HCT116 (cell line): ENCODE results near the gene EYA4. TPM values are rescaled to one million over a fixed set of nuclear protein-coding genes. Genes with fewer than 3 reads are reported as not detected.

Experiments
- ATAC-seq: fragments of 200-7000 bp; cut with Tn5 transposase; 2 replicates; pipeline ENCODE4 v1.9.1; 2020; ENCODE audit warnings: mild to moderate bottlenecking, moderate library complexity
- BruUV-seq: library from RNA; stranded (reverse); fragments of 400-500 nt; replicated peaks from 2 replicates; lab custom pipeline; 2021; lab: Mats Ljungman, UMichigan
- CTCF ChIA-PET: fragments of 300-600 bp; sonication (Branson Sonifier 250); formaldehyde crosslinking; loops from one replicate; lab custom pipeline; 2021; ENCODE audit warnings: antibody characterized with exemption; lab: Charles Lee
- POLR2A ChIA-PET: fragments of 300-600, 350-600 bp; sonication (Branson Sonifier 250); formaldehyde crosslinking; loops from one replicate; lab custom pipeline; 2021; ENCODE audit warnings: antibody characterized with exemption; lab: Charles Lee
- RAD21 ChIA-PET, 2 experiments: fragments of 300-600 bp; sonication (Branson Sonifier 250); formaldehyde crosslinking; loops; one replicate each; lab custom pipeline; 2023; ENCODE audit warnings: low total read pairs in 2 of 2; ENCODE audit not compliant: uncharacterized antibody in 2 of 2, unreplicated experiment in 2 of 2, low non-redundant PET in 1 of 2; lab: Charles Lee
- DNase-seq: peaks from one replicate; pipeline ENCODE4 v3.0.0-alpha.2; 2010; ENCODE audit warnings: low read depth, low spot score
- H2AFZ ChIP-seq: fragments of 200-600 bp; shearing (Covaris generic), sonication (generic); 2 replicates; pipeline ENCODE4 v1.6.1; 2017; ENCODE audit warnings: low read depth, mixed run types, mixed read lengths, antibody characterized with exemption, low read length; ENCODE audit not compliant: poor library complexity, severe bottlenecking
- H3K27ac ChIP-seq: 2 replicates; pipeline ENCODE4 v1.5.1; 2012; ENCODE audit warnings: low read depth, low read length
- H3K27me3 ChIP-seq: fragments of 200-600 bp; sonication (generic); 2 replicates; pipeline ENCODE4 v1.6.1; 2016; ENCODE audit warnings: mixed run types, low read length, mixed read lengths; ENCODE audit not compliant: insufficient read depth
- H3K36me3 ChIP-seq, 2 experiments: fragments of 200-500 bp in 1 of 2; fragments of 200-600 bp in 1 of 2; sonication (Bioruptor generic) in 1 of 2; sonication (generic) in 1 of 2; 2 replicates each; pipeline versions ENCODE4 v1.5.1 to v1.6.1; 2014 to 2016; ENCODE audit warnings: low read length in 2 of 2, inconsistent platforms in 1 of 2, mixed read lengths in 1 of 2, mixed run types in 1 of 2; ENCODE audit not compliant: insufficient read depth in 2 of 2, control insufficient read depth in 1 of 2
- H3K4me1 ChIP-seq, 2 experiments: fragments of 200-600 bp in 1 of 2; sonication (generic) in 1 of 2; 2 replicates each; pipeline versions ENCODE4 v1.5.1 to v1.6.1; 2012 to 2017; ENCODE audit warnings: low read length in 2 of 2, inconsistent platforms in 1 of 2, mild to moderate bottlenecking in 1 of 2, mixed read lengths in 1 of 2, mixed run types in 1 of 2, moderate library complexity in 1 of 2; ENCODE audit not compliant: insufficient read depth in 2 of 2, control insufficient read depth in 1 of 2
- H3K4me2 ChIP-seq: fragments of 200-600 bp; sonication (generic); 2 replicates; pipeline ENCODE4 v1.6.1; 2017; ENCODE audit warnings: mixed run types, low read length, mixed read lengths
- H3K4me3 ChIP-seq, 2 experiments: fragments of 200-600 bp in 1 of 2; sonication (generic) in 1 of 2; replicated peaks in 1 of 2; 2 replicates each; pipeline ENCODE4 v1.5.1; 2011 to 2016; ENCODE audit warnings: low read length in 2 of 2, control low read depth in 1 of 2, low read depth in 1 of 2, mild to moderate bottlenecking in 1 of 2, mixed read lengths in 1 of 2, mixed run types in 1 of 2
- H3K79me2 ChIP-seq: fragments of 200-600 bp; sonication (generic); 2 replicates; pipeline ENCODE4 v1.6.1; 2017; ENCODE audit warnings: mild to moderate bottlenecking, mixed run types, low read length, moderate library complexity, mixed read lengths; ENCODE audit not compliant: insufficient read depth
- H3K9ac ChIP-seq: fragments of 200-600 bp; sonication (generic); 2 replicates; pipeline ENCODE4 v1.6.1; 2016; ENCODE audit warnings: low read length, mixed read lengths
- H3K9me2 ChIP-seq: fragments of 200-600 bp; sonication (generic), shearing (Covaris generic); 2 replicates; pipeline ENCODE4 v1.6.1; 2017; ENCODE audit warnings: mixed run types, mild to moderate bottlenecking, moderate library complexity; ENCODE audit not compliant: insufficient read depth
- H3K9me3 ChIP-seq, 2 experiments: fragments of 200-500 bp in 1 of 2; fragments of 200-600 bp in 1 of 2; sonication (Bioruptor generic) in 1 of 2; sonication (generic) in 1 of 2; 2 replicates each; pipeline ENCODE4 v1.6.1; 2014 to 2017; ENCODE audit warnings: low read length in 2 of 2, mixed read lengths in 2 of 2, inconsistent platforms in 1 of 2, low read depth in 1 of 2, mild to moderate bottlenecking in 1 of 2, mixed run types in 1 of 2, moderate library complexity in 1 of 2; ENCODE audit not compliant: control insufficient read depth in 1 of 2, insufficient read depth in 1 of 2
- H4K20me1 ChIP-seq: fragments of 200-600 bp; sonication (generic), shearing (Covaris generic); 2 replicates; pipeline ENCODE4 v1.6.1; 2017; ENCODE audit warnings: mixed run types, mild to moderate bottlenecking, moderate library complexity; ENCODE audit not compliant: insufficient read depth
- CBX3 ChIP-seq: IDR thresholded peaks from 2 replicates; pipeline ENCODE4 v1.6.1; 2012; ENCODE audit warnings: low read depth
- EGR1 ChIP-seq: IDR thresholded peaks from 2 replicates; pipeline ENCODE4 v1.6.1; 2012; ENCODE audit warnings: low read depth
- ELF1 ChIP-seq: IDR thresholded peaks from 2 replicates; pipeline ENCODE4 v1.6.1; 2012; ENCODE audit warnings: low read depth, borderline replicate concordance
- EZH2phosphoT487 ChIP-seq: fragments of 200-600 bp; IDR thresholded peaks from 2 replicates; pipeline ENCODE4 v1.6.1; 2018; ENCODE audit warnings: antibody characterized with exemption, borderline replicate concordance
- FOSL1 ChIP-seq: IDR thresholded peaks from 2 replicates; pipeline ENCODE4 v1.6.1; 2012; ENCODE audit warnings: low read depth
- JUND ChIP-seq: IDR thresholded peaks from 2 replicates; pipeline ENCODE4 v1.6.1; 2012
- MAX ChIP-seq: IDR thresholded peaks from 2 replicates; pipeline ENCODE4 v1.6.1; 2012
- POLR2AphosphoS5 ChIP-seq: IDR thresholded peaks from 2 replicates; pipeline ENCODE4 v1.6.1; 2011; ENCODE audit warnings: mild to moderate bottlenecking, low read depth, low read length, moderate library complexity
- REST ChIP-seq: IDR thresholded peaks from 2 replicates; pipeline ENCODE4 v1.6.1; 2012; ENCODE audit warnings: low read depth
- YY1 ChIP-seq: IDR thresholded peaks from 2 replicates; pipeline ENCODE4 v1.6.1; 2011; ENCODE audit warnings: low read length, low read depth, moderate library complexity, mild to moderate bottlenecking; ENCODE audit not compliant: insufficient replicate concordance; ENCODE audit errors: extremely low read depth
- ZBTB33 ChIP-seq: IDR thresholded peaks from 2 replicates; pipeline ENCODE4 v1.6.1; 2011; ENCODE audit warnings: mild to moderate bottlenecking, low read length, moderate library complexity; ENCODE audit not compliant: insufficient replicate concordance; ENCODE audit errors: extremely low read depth
- ZFX ChIP-seq: fragments of 450-650 bp; IDR thresholded peaks from 2 replicates; pipeline ENCODE4 v1.6.1; 2017
- ZNF274 ChIP-seq: fragments of 200-500 bp; sonication (Bioruptor generic); IDR thresholded peaks from 2 replicates; pipeline ENCODE4 v1.6.1; 2014; ENCODE audit warnings: mild to moderate bottlenecking, low read depth, low read length, inconsistent platforms
- intact Hi-C: fragments of 100-400 bp; cut with micrococcal nuclease; formaldehyde crosslinking; loops from 2 replicates; pipeline ENCODE4 v1.10.0; 2022
- total RNA-seq: library from RNA; stranded (reverse); gene quantifications from one replicate; pipeline ENCODE4 v1.2.1, GENCODE V29; 2021; ENCODE audit not compliant: unreplicated experiment

Gene EYA4
- total RNA-seq, 1 experiment from 2014 or later, result not detected

- CTCF ChIA-PET, result no interaction called here
- H3K9me2 ChIP-seq, result no peaks in the 10 kb centered on the region
- H2AFZ ChIP-seq, result no peak overlapping the region
- BruUV-seq, result no TSS peak
- H3K36me3 ChIP-seq, result no peaks in the 10 kb centered on the region
- no peaks in the 10 kb centered on the region for H3K79me2 ChIP-seq
- intact Hi-C loops, result no loop called here
- DNase-seq, result no peak
- TF ChIP-seq ZBTB33 (no peak), ZNF274 (no peak), POLR2AphosphoS5 (no peak), MAX (no peak), FOSL1 (no peak), REST (no peak), ZFX (no peak), YY1 (no peak), EGR1 (no peak), EZH2phosphoT487 (no peak), ELF1 (no peak), JUND (no peak), CBX3 (no peak)
- ATAC-seq, result no peak
- H3K4me3 ChIP-seq, result no peak overlapping the region
- H4K20me1 ChIP-seq, result no peaks in the 10 kb centered on the region
- H3K27me3 ChIP-seq, result no peaks in the 10 kb centered on the region
- H3K4me1 ChIP-seq, result no peaks in the 10 kb centered on the region
- H3K27ac ChIP-seq, result no peak overlapping the region
- H3K4me2 ChIP-seq, result no peak overlapping the region
- POLR2A ChIA-PET, result no interaction called here
- RAD21 ChIA-PET, result interaction anchor here in 1 of 2 experiments (0.6 kb wide), 1 partner anchor 195 kb away, joined by 4 read pairs; no protein-coding TSS in a partner anchor
- no peaks in the 10 kb centered on the region for H3K9me3 ChIP-seq
- no peak overlapping the region for H3K9ac ChIP-seq
These were observed 119.0 kb downstream of the EYA4 start for GRCh38 chr6:133360194-133360593.
